Left ventricle myocardium superior (tissue), 1 donor: Measurements from ENCODE around the gene ALDH16A1. TPM values are rescaled to one million over a fixed set of nuclear protein-coding genes. Genes with fewer than 3 reads are reported as not detected.
A peak's percentile ranks its signal among the peaks of the same experiment; 100 is the strongest.

Experiments
- ATAC-seq: fragments of 200-7000 bp; cut with Tn5 transposase; one replicate; pipeline ENCODE4 v1.9.1; 2020; ENCODE audit warnings: mild to moderate bottlenecking, moderate library complexity
- DNase-seq: peaks from one replicate; pipeline ENCODE4 v3.0.0-alpha.2; 2020
- intact Hi-C: fragments of 100-400 bp; cut with micrococcal nuclease; formaldehyde crosslinking; loops from one replicate; pipeline ENCODE4 v1.11.0; 2022
- total RNA-seq: library from RNA; stranded (reverse); fragmentation: NEBNext Ultra II Directional; extraction: Animal tissue kit (Norgen Biotek cat#: 25700); gene quantifications from one replicate; pipeline ENCODE4 v1.2.1, GENCODE V29; 2021
- donor health status: DM: no; HTN: yes; CAD: no; lungs with severe emphysema.

The ALDH16A1 gene
- total RNA-seq, 1 donor from 2014 or later: 11.5 TPM

GRCh38 chr19:49422407-49423070, 30.5 kb upstream of the ALDH16A1 start:
- ATAC-seq: peak; percentile 78
- DNase-seq: peak; percentile 71
- intact Hi-C loops: no loop called here

- peak; percentile 33 for ATAC-seq
- DNase-seq: no peak
- intact Hi-C loops: no loop called here
Measured at GRCh38 chr19:49423071-49423984, 29.7 kb upstream of the ALDH16A1 start, which contains the start of gene PTH2. PTH2 (minus strand) TSS chr19:49423441; CDS start chr19:49423339, 102 bp downstream.

- intact Hi-C loops: no loop called here
- no peak for ATAC-seq
- no peak for DNase-seq
Measured at GRCh38 chr19:49423985-49424303, 29.1 kb upstream of the ALDH16A1 start.

GRCh38 chr19:49425178-49425577, 27.8 kb upstream of the ALDH16A1 start, which contains the start of gene GFY:
GFY (plus strand) TSS chr19:49425388; CDS start chr19:49426431, 1,043 bp downstream.
- intact Hi-C loops: no loop called here

GRCh38 chr19:49425922-49426592, 27.0 kb upstream of the ALDH16A1 start:
- intact Hi-C loops: no loop called here
- DNase-seq (no peak), ATAC-seq (no peak)

More at GRCh38 chr19:49425178-49425577, 27.8 kb upstream of the ALDH16A1 start, which contains the start of gene GFY:
- DNase-seq (no peak), ATAC-seq (no peak)

GRCh38 chr19:49427339-49427738, 25.7 kb upstream of the ALDH16A1 start:
- no peak for ATAC-seq
- intact Hi-C loops: no loop called here
- DNase-seq: peak; percentile 4

- ATAC-seq (peak; percentile 17), DNase-seq (peak; percentile 32)
- intact Hi-C loops: no loop called here
Measured at GRCh38 chr19:49427855-49428546, 25.0 kb upstream of the ALDH16A1 start.

- DNase-seq (peak; percentile 13), ATAC-seq (no peak)
- intact Hi-C loops: no loop called here
Measured at GRCh38 chr19:49428547-49429451, 24.2 kb upstream of the ALDH16A1 start.

GRCh38 chr19:49430172-49430677, 22.8 kb upstream of the ALDH16A1 start:
- ATAC-seq (no peak), DNase-seq (peak; percentile 7)
- intact Hi-C loops: no loop called here

GRCh38 chr19:49430678-49431329, 22.2 kb upstream of the ALDH16A1 start:
- intact Hi-C loops: no loop called here
- ATAC-seq: no peak
- no peak for DNase-seq

GRCh38 chr19:49431330-49431749, 21.7 kb upstream of the ALDH16A1 start:
- ATAC-seq (no peak), DNase-seq (no peak)
- intact Hi-C loops: no loop called here

- DNase-seq: no peak
- intact Hi-C loops: no loop called here
Measured at GRCh38 chr19:49432141-49433073, 20.6 kb upstream of the ALDH16A1 start.

GRCh38 chr19:49433240-49433901, 19.7 kb upstream of the ALDH16A1 start:
- intact Hi-C loops: no loop called here
- ATAC-seq (no peak), DNase-seq (no peak)

More at GRCh38 chr19:49432141-49433073, 20.6 kb upstream of the ALDH16A1 start:
- no peak for ATAC-seq

GRCh38 chr19:49434907-49435583, 18.0 kb upstream of the ALDH16A1 start:
- intact Hi-C loops: no loop called here
- ATAC-seq: no peak
- no peak for DNase-seq

- DNase-seq (no peak), ATAC-seq (no peak)
- intact Hi-C loops: no loop called here
Measured at GRCh38 chr19:49435670-49436069, 17.4 kb upstream of the ALDH16A1 start.
